Gastrocnemius medialis (tissue), 4 donors: ENCODE measurements around the gene FANCB.

Source experiments
- CTCF ChIP-seq, 5 experiments: fragments of 450-650 bp in 3 of 5; fragments of 200-600 bp in 2 of 5; sonication (generic) in 2 of 5; IDR thresholded peaks in 4 of 5; conservative IDR thresholded peaks in 1 of 5; 1 replicate in 4 of 5; 2 replicates in 1 of 5; pipeline ENCODE4 v1.5.1; 2016 to 2019; ENCODE audit warnings: antibody characterized with exemption in 5 of 5, mild to moderate bottlenecking in 3 of 5, moderate library complexity in 3 of 5
- POLR2A ChIP-seq, 2 donors: fragments of 450-650 bp; IDR thresholded peaks; one replicate each; pipeline ENCODE4 v1.6.1; 2017; ENCODE audit warnings: antibody characterized with exemption in 2 of 2, mild to moderate bottlenecking in 2 of 2, moderate library complexity in 2 of 2

- TF ChIP-seq POLR2A (IDR thresholded peaks at IDR 0.05): no peak
- no peak for TF ChIP-seq CTCF (IDR thresholded peaks at IDR 0.05 in 4 of 5, conservative IDR thresholded peaks at IDR 0.05 in 1 of 5)
Observed at GRCh38 chrX:14801136-14801535, 71.7 kb downstream of the FANCB start.
